Bronchial epithelial cell (primary cell): ENCODE data around the gene ULBP3. TPM values are rescaled to one million over a fixed set of nuclear protein-coding genes. Genes with fewer than 3 reads are reported as not detected.

Experiments
- DNase-seq: peaks from one replicate; pipeline ENCODE4 v3.0.0-alpha.2; 2010; ENCODE audit warnings: low read depth
- FAIRE-seq: peaks from 2 replicates; lab custom pipeline; 2011; peaks lifted over from hg19 to GRCh38; lab: Jason Lieb, UNC
- H3K27me3 ChIP-seq: 2 replicates; pipeline ENCODE4 v1.5.1; 2011; ENCODE audit warnings: low read length; ENCODE audit not compliant: control insufficient read depth, insufficient read depth
- H3K36me3 ChIP-seq: 2 replicates; pipeline ENCODE4 v1.5.1; 2011; ENCODE audit warnings: low read length; ENCODE audit not compliant: control insufficient read depth, insufficient read depth
- H3K4me3 ChIP-seq: 2 replicates; pipeline ENCODE4 v1.5.1; 2011; ENCODE audit warnings: mild to moderate bottlenecking, low read depth, low read length, control low read depth
- CTCF ChIP-seq: IDR thresholded peaks from 2 replicates; pipeline ENCODE4 v1.5.1; 2011; ENCODE audit warnings: mild to moderate bottlenecking, moderate library complexity, low read length, control low read depth, inconsistent platforms; ENCODE audit not compliant: insufficient read depth, severe bottlenecking
- total RNA-seq: library from RNA; depleted of rRNA; stranded (reverse); fragments of >200 nt; gene quantifications from 2 replicates; pipeline ENCODE4 v1.2.1, GENCODE V29; 2014

Gene ULBP3
- total RNA-seq, 1 donor from 2014 or later = 11.1 TPM

- DNase-seq = no peak
- Histone ChIP-seq H3K27me3 (no peaks in the 10 kb centered on the region), H3K36me3 (no peaks in the 10 kb centered on the region), H3K4me3 (no peak overlapping the region)
- TF ChIP-seq CTCF = no peak
- no peak for FAIRE-seq
Observed at GRCh38 chr6:150112233-150112632, 43.3 kb upstream of the ULBP3 start.

DNA sequence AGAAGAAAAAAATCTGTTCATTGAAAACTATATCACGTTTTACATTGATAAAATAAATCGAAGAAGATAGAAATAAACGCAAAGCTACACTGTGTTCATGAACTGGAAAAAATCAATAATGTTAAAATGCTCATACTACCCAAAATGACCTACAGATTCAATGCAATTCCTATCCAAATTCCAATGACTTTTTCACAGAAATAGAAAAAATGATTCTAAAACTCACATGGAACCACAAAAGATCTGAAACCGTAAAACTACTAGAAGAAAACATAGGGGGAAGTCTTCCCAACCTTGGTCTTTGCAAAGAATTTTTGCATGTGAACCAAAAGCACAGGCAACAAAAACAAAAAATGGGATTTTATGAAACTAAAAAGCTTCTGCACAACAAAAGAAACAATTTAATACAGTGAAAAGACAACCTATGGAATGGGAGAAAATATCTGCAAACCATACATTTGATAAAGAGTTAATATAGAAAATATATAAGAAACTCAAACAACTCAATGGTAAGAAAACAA is 33.9 kb upstream of the ULBP3 start:
- no peaks in the 10 kb centered on the region for H3K27me3 ChIP-seq
- H3K36me3 ChIP-seq = no peaks in the 10 kb centered on the region
- DNase-seq (no peak), FAIRE-seq (no peak)
- TF ChIP-seq CTCF = no peak
- H3K4me3 ChIP-seq = no peak overlapping the region

DNA sequence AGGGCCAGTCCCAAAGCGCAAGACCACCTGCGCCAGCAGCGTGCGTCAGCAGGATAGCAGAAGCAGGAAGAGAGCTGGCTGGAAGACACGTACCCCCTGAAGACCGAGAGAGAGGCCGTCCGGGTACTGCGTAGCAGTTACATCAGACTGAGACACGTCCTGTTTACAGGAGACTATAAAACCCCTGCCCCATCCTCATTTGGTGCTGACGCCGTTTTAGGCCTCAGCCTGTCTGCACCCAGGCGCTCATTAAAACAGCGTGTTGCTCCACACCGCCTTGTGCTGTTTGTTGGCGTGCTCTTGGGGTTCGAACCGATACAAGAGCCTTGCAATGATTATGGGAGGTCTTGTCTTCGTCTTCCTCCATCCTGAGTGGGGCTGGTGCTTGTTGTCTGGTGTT is 31.8 kb upstream of the ULBP3 start:
- no peak for FAIRE-seq
- Histone ChIP-seq H3K36me3 (no peaks in the 10 kb centered on the region), H3K4me3 (no peak overlapping the region), H3K27me3 (no peaks in the 10 kb centered on the region)
- no peak for TF ChIP-seq CTCF
- no peak for DNase-seq

GRCh38 chr6:150099953-150100352 is 31.0 kb upstream of the ULBP3 start:
- no peaks in the 10 kb centered on the region for H3K27me3 ChIP-seq
- no peak for FAIRE-seq
- H3K4me3 ChIP-seq = no peak overlapping the region
- H3K36me3 ChIP-seq = no peaks in the 10 kb centered on the region
- DNase-seq = no peak
- TF ChIP-seq CTCF = no peak

DNA sequence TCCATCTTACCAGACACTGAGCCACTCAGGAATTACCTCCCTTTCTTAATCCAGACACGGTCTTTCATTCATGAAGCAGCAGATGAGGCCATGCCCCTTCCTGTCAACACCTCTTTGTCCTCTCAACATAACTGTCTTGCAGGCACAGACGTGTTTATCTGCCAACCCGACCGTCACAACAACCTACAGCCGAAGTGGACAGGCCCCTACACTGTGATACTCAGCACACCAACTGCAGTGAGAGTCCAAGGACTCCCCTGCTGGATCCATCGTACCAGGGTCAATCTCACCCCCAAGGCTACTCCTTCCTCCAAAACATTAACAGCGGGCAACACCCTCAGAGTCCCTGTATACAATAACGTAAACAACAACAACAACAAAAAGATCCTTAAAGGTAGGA is 30.6 kb upstream of the ULBP3 start:
- DNase-seq (peak; percentile 42), FAIRE-seq (peak; percentile 23)
- no peak for TF ChIP-seq CTCF
- no peaks in the 10 kb centered on the region for H3K27me3 ChIP-seq
- no peak overlapping the region for H3K4me3 ChIP-seq
- no peaks in the 10 kb centered on the region for H3K36me3 ChIP-seq

GRCh38 chr6:150098155-150098554 is 29.2 kb upstream of the ULBP3 start:
- no peaks in the 10 kb centered on the region for H3K36me3 ChIP-seq
- no peak for DNase-seq
- no peak for TF ChIP-seq CTCF
- FAIRE-seq = no peak
- H3K4me3 ChIP-seq = no peak overlapping the region
- H3K27me3 ChIP-seq = no peaks in the 10 kb centered on the region
